K562 (cell line): ENCODE data around the gene LIPT2. TPM values are rescaled to one million over a fixed set of nuclear protein-coding genes. Genes with fewer than 3 reads are reported as not detected.

Experiments used
- EP400 ChIP-seq: fragments of 450-650 bp; IDR thresholded peaks from 2 replicates; pipeline ENCODE4 v1.6.1; 2017; ENCODE audit warnings: antibody characterized with exemption, mild to moderate bottlenecking, moderate library complexity
- HDAC2 ChIP-seq: fragments of 450-650 bp; IDR thresholded peaks from 2 replicates; pipeline ENCODE4 v1.6.1; 2016; ENCODE audit warnings: mild to moderate bottlenecking
- HMGN3 ChIP-seq: IDR thresholded peaks from 2 replicates; pipeline ENCODE4 v1.6.1; 2011; ENCODE audit warnings: borderline replicate concordance, low read depth, mild to moderate bottlenecking, mixed read lengths, low read length; ENCODE audit not compliant: insufficient read length; ENCODE audit errors: extremely low read depth
- IRF9 ChIP-seq: fragments of 450-650 bp; IDR thresholded peaks from 2 replicates; pipeline ENCODE4 v1.6.1; 2016; ENCODE audit warnings: missing biosample characterization, missing genetic modification characterization
- MED1 ChIP-seq: sonication (generic); formaldehyde crosslinking; IDR thresholded peaks from 2 replicates; pipeline ENCODE4 v1.8.1; 2023; ENCODE audit warnings: missing genetic modification reagents, borderline replicate concordance
- MTA1 ChIP-seq: fragments of 450-650 bp; IDR thresholded peaks from 2 replicates; pipeline ENCODE4 v1.6.1; 2017; ENCODE audit warnings: borderline replicate concordance
- NR4A1 ChIP-seq, 2 experiments: fragments of 250-450 bp in 1 of 2; fragments of 450-650 bp in 1 of 2; sonication (Bioruptor Pico) in 1 of 2; IDR thresholded peaks; 2 replicates each; pipeline versions ENCODE4 v1.4.0 to v1.6.1; 2016 to 2020; ENCODE audit warnings: mild to moderate bottlenecking in 2 of 2, missing compliant biosample characterization in 1 of 2, missing genetic modification characterization in 1 of 2, moderate library complexity in 1 of 2
- NRF1 ChIP-seq, 2 experiments: fragments of 450-650 bp; IDR thresholded peaks in 1 of 2; conservative IDR thresholded peaks in 1 of 2; 2 replicates each; pipeline ENCODE4 v1.6.1; 2014; ENCODE audit warnings: mild to moderate bottlenecking in 2 of 2
- SRSF1 ChIP-seq: fragments of 200-400 bp; formaldehyde crosslinking; IDR thresholded peaks from 2 replicates; pipeline ENCODE4 v1.6.1; 2017; ENCODE audit warnings: mild to moderate bottlenecking, low read depth, low read length, moderate library complexity
- XRCC5 ChIP-seq: fragments of 200-400 bp; formaldehyde crosslinking; IDR thresholded peaks from 2 replicates; pipeline ENCODE4 v1.6.1; 2017; ENCODE audit warnings: low read depth, mild to moderate bottlenecking, low read length
- polyA plus RNA-seq, 8 experiments: library from polyadenylated mRNA; depleted of rRNA in 4 of 8; stranded (reverse) in 5 of 8; unstranded in 3 of 8; fragments of >200 nt; fragmentation: Nextera tagmentation in 2 of 8; fragmentation: Illumina TruSeq in 1 of 8; extraction: Ambion mirVana in 2 of 8; extraction: Trizol in 1 of 8; gene quantifications; 2 replicates each; pipeline versions ENCODE4 v1.2.1 to v1.2.3, GENCODE V29; 2011 to 2014; ENCODE audit warnings: inconsistent platforms in 1 of 8, missing spikeins in 1 of 8
- total RNA-seq, 7 experiments: library from RNA; depleted of rRNA in 6 of 7; stranded (reverse); fragments of >200 nt in 6 of 7; fragmentation: Illumina TruSeq in 2 of 7; extraction: Trizol in 2 of 7; gene quantifications; 2 replicates each; pipeline versions ENCODE4 v1.2.1 to v1.2.3, GENCODE V29; 2011 to 2021; ENCODE audit warnings: low replicate concordance in 1 of 7
- TF ChIP-seq, protein P1 (sequence below): sonication (generic); formaldehyde crosslinking; IDR thresholded peaks from 2 replicates; pipeline ENCODE4 v1.8.0; 2022; ENCODE audit warnings: mild to moderate bottlenecking, missing genetic modification reagents
- TF ChIP-seq, protein P2 (sequence below), 2 experiments: fragments of 450-650 bp in 1 of 2; sonication (generic) in 1 of 2; formaldehyde crosslinking in 1 of 2; IDR thresholded peaks in 1 of 2; conservative IDR thresholded peaks in 1 of 2; 2 replicates each; pipeline versions ENCODE4 v1.6.1 to v1.8.1; 2016 to 2023; ENCODE audit warnings: mild to moderate bottlenecking in 2 of 2, moderate library complexity in 2 of 2, inconsistent platforms in 1 of 2, missing genetic modification reagents in 1 of 2
- TF ChIP-seq, protein P3 (sequence below): fragments of 200-800 bp; sonication (Bioruptor generic); IDR thresholded peaks from 2 replicates; pipeline ENCODE4 v1.6.1; 2017; ENCODE audit warnings: missing genetic modification characterization, missing compliant biosample characterization

The LIPT2 gene
- total and polyA plus RNA-seq, 9 of the 15 experiments (the other 6 are each of a cell fraction or from before 2014, with no cell fraction given): 1.00 to 5.2 (median 3.5) TPM

- TF ChIP-seq SRSF1 (no peak), HDAC2 (no peak), MTA1 (no peak), HMGN3 (no peak), NR4A1 (CRISPR knock-in tag; IDR thresholded peaks at IDR 0.05) (no peak), NR4A1 (tag; IDR thresholded peaks at IDR 0.05) (0 out of 2 replicates have a peak, but pooled peaks have one; percentile 19), IRF9 (tag) (no peak), MED1 (CRISPR knock-in tag) (no peak), XRCC5 (no peak), NRF1 (conservative IDR thresholded peaks at IDR 0.05 in 1 of 2, IDR thresholded peaks at IDR 0.05 in 1 of 2) (no peak), EP400 (no peak)
- TF ChIP-seq, protein P1, sequence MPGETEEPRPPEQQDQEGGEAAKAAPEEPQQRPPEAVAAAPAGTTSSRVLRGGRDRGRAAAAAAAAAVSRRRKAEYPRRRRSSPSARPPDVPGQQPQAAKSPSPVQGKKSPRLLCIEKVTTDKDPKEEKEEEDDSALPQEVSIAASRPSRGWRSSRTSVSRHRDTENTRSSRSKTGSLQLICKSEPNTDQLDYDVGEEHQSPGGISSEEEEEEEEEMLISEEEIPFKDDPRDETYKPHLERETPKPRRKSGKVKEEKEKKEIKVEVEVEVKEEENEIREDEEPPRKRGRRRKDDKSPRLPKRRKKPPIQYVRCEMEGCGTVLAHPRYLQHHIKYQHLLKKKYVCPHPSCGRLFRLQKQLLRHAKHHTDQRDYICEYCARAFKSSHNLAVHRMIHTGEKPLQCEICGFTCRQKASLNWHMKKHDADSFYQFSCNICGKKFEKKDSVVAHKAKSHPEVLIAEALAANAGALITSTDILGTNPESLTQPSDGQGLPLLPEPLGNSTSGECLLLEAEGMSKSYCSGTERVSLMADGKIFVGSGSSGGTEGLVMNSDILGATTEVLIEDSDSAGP (CRISPR knock-in tag): no peak
- TF ChIP-seq, protein P2, sequence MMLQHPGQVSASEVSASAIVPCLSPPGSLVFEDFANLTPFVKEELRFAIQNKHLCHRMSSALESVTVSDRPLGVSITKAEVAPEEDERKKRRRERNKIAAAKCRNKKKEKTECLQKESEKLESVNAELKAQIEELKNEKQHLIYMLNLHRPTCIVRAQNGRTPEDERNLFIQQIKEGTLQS (IDR thresholded peaks at IDR 0.05): peak; percentile 7; the same call in 1 of the 2 replicates
- TF ChIP-seq, protein P2 (CRISPR knock-in tag; conservative IDR thresholded peaks at IDR 0.05): no peak
- TF ChIP-seq, protein P3, sequence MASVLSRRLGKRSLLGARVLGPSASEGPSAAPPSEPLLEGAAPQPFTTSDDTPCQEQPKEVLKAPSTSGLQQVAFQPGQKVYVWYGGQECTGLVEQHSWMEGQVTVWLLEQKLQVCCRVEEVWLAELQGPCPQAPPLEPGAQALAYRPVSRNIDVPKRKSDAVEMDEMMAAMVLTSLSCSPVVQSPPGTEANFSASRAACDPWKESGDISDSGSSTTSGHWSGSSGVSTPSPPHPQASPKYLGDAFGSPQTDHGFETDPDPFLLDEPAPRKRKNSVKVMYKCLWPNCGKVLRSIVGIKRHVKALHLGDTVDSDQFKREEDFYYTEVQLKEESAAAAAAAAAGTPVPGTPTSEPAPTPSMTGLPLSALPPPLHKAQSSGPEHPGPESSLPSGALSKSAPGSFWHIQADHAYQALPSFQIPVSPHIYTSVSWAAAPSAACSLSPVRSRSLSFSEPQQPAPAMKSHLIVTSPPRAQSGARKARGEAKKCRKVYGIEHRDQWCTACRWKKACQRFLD (CRISPR knock-in tag): 0 out of 2 replicates have a peak, but pooled peaks have one; percentile 48
These were observed 33.5 kb downstream of the LIPT2 start (continued) for GRCh38 chr11:74460065-74460464.
